HG03280 (cell line): ENCODE data around the gene SGPP2.
"Not testable (repeated sequence)": the region's sequence is repeated elsewhere in the genome, so short reads cannot be mapped to it uniquely, and the experiment has no call there.

ENCODE experiments used
- ATAC-seq: cut with Tn5 transposase; IDR thresholded peaks from one replicate; pipeline ENCODE4 v1.9.1; 2021; ENCODE audit warnings: mild to moderate bottlenecking, moderate library complexity; ENCODE audit not compliant: unreplicated experiment

Gene SGPP2

DNA sequence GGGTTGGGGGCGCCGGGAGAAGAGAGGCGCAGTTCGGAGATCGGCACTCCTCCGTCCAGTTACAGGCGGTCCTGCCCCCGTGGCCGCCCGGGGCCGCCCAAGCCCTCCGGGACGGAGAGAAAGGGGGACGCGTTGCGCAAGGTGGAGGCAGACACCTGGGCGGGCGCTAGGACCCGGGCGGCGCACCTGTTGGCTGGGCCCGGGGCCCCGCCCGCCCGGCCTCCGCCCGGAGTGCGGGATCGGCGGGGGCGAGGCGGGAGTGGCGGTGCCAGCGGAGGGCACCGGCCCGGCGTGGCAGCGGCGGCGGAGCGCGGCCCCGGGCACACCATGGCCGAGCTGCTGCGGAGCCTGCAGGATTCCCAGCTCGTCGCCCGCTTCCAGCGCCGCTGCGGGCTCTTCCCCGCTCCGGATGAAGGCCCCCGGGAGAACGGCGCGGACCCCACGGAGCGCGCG is at the start of gene SGPP2:
SGPP2 (plus strand) TSS at position 268 of the 453 bp plus-strand sequence; CDS start at position 328, 60 bp downstream.
- ATAC-seq, result peak; percentile 32

- no peak for ATAC-seq
Measured at GRCh38 chr2:222375798-222376197, 48.5 kb upstream of the SGPP2 start.

DNA sequence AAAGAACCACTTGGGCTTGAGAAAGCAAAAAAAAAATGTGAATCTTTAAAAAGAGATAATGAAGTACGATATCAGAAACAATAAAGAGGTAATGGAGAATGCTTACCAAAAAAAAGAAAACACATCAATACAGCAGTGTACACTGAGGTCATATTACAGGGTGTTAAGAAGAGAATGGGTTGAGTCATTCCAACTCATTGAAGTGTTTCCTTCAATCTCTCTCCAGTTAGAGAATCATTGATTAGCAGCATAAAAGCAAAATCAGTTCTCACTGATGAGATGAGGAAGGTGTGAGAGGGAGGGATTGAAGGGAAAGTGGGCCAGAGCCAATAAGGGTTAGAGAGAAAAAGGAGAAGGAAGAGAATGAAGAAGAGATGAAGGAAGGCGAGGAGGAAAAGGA is 43.9 kb upstream of the SGPP2 start:
- no peak for ATAC-seq

- ATAC-seq, result no peak
Measured at GRCh38 chr2:222381566-222381965, 42.8 kb upstream of the SGPP2 start.

DNA sequence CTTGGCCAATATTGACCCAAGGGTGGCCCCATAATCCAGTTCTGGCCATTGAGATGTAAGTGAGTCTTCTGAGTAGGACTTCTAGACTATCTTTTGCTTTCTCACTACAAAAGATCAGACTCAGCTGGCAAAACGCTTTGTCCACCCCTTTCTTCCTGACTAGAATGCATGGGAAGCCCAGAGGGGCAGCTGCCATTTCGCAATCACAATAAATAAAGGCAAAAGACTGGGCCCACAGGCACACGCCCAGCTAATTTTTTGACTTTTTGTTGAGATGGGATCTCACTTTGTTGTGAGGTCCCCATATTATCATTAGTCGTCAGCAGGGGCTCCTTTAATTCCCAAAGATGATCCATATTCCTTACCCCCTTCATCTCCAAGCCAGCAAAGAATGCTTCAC is 41.1 kb upstream of the SGPP2 start:
- ATAC-seq, result no peak

GRCh38 chr2:222391743-222392285 is 32.5 kb upstream of the SGPP2 start:
- ATAC-seq, result no peak

DNA sequence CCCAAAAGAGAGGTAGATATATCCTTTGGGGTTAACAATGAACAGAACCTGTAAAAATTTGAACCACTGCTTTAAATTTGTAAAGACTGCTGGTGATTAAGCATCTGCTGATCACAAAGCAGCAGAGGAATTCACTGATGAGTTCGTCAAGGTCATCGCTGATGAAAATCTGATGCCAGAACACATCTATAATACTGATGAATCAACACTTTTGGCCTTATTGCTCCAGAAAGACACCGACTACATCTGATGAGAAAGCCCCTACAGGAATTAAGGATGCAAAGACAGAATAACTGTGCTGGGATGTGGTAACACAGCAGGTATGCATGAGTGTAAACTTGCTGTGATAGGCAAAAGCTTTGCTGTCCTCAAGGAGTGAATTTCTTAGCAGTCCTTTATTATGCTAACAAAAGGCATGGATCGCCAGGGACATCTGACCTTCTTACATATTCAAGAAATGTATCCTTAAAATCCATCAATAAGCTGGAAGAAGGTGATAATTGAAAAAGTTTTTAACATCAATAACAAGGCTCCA is 30.5 kb upstream of the SGPP2 start:
- ATAC-seq, result no peak

GRCh38 chr2:222398446-222398885 is 25.9 kb upstream of the SGPP2 start:
- ATAC-seq, result no peak

GRCh38 chr2:222399038-222399783 is 25.1 kb upstream of the SGPP2 start:
- ATAC-seq, result no peak

DNA sequence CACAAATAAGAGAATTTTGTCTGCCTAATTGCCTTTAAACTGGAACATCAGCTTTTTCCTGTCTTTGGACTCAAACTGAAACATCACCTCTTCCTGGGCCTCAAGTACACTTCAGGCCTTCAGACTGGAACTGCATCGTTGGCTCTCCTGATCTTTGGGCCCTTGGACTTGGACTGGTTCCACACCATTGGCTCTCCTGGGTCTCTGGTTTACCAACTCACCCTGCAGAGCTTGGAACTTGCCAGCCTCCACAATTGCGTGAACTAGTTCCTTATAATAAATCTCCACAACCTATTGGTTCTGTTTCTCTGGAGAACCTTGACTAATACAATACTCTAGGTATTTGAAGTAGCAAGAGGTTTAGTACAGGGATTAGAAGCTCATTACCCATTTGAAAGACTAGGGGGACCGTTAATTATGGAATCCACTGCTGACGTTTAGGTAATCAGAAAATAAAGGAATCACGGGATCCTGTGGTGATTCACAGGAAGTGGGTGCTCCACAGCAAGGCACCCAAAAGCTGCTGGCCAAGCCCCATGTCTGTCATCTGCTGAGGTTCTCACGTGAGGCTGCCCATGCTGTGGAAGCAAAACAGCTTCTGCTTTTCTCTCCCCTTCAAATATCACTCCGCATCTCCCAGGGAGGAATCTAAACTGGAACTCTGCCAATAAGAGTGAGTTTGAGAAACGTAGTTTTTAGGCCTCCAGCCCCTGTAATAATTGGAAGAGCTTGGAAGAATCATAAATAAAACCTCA is 20.0 kb upstream of the SGPP2 start:
- ATAC-seq, result no peak

DNA sequence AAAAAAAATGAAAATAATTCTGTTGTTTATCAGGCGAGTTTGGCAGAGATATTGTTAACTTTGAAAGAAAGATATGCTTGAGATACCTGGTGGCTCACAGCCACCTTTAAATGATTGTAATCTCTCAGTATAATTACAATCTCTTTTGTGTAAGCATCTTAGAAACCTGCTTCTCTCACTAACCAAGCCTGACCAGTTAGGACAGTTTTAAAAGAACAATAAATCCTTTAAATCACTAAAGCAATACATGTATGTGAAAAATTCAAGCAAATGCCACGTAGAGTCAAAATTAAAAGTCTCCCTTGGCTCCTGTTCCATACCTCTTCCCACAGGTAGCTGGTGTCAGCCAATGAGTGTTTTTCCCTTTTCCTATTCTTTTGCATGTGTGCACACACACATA is 15.7 kb upstream of the SGPP2 start:
- ATAC-seq, result no peak

DNA sequence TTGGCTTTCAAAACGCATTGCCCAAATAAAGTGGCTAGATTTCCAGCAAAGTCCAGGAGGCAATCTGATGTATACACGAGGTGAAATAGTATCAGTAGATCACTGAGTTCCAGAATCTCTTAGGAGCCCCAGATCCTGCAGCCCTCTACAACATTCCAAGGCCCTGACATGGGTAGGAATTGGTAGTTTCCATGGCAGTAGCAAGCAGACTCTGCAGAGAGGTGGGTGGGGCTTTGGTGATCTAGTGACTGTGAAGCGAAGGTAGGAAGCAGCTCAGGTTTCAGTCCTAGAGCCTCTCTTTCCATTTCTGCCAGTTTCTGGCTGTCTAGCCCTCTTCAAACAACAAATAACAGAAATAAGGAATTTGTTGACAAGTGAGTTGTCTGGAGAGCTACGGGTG is 13.8 kb upstream of the SGPP2 start:
- ATAC-seq, result no peak

GRCh38 chr2:222412334-222412733 is 12.0 kb upstream of the SGPP2 start:
- ATAC-seq, result not testable (repeated sequence)

DNA sequence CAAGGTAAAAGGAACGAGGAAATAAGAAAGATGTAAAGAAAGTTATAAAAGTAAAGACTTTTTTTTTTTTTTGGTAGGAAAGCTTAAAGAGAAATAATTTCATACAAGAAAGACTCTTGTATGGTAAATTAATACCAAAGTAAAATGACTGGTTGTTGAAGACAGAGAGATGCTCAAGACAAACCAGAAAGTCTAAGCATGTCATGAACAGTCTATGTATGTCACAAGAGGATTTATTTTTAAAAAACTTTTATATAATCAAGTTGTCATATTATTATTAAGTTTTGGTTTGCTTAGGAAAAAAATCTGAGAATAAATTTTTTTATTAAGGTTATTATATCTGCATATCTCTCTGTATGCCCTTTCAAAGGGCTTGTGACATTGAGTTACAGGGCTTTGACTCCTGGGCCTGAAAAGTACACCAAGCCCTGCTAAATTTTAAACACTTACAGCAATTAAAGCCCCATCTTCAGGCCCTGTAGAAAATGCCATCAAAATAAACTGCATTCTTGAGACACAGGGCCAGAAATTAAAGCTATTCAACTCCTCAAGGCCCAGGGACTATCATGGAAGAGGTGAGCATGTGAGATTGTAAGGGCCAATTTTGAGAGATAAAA is 10.9 kb upstream of the SGPP2 start:
- no peak for ATAC-seq

GRCh38 chr2:222418739-222419138 is 5.6 kb upstream of the SGPP2 start:
- ATAC-seq, result no peak

DNA sequence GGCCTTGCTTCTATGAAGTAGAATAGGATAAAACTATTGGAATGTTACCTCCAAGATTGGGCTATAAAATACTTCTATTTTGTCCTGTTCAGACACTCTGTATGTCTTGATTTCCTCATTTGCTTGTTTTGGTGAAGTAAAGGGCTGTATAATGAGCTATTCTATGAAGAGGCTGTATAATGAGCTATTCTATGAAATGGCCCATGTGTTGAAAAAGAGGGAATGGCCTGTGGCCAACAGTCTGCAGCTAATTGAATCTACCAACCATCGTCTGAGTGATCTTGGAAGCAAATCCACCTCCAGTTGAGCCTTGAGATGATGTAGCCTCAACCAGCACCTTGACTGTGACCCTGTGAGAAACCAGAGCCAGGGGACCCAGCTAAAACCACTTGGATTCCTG is 3.8 kb upstream of the SGPP2 start:
- ATAC-seq, result no peak

GRCh38 chr2:222421626-222422025 is 2.7 kb upstream of the SGPP2 start:
- ATAC-seq, result no peak

DNA sequence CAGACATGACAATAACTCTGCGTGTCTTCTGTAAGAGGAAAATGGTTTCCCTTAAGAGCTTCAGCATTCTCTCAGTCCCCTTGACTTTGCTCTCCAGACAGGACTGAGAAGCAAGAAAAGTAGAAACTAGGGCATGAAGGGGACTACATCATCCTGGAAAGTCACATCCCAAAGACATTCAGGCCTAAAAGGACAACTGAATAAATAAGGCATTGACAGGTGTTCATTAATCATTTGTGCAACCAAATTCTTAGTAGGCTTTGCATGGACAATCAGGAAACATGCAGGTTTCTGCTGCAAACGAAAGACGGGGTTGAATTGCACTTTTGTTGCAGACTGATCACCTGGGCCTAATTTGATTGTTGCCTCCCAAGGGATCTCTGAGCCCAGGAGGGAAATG is 1.2 kb upstream of the SGPP2 start:
- no peak for ATAC-seq

GRCh38 chr2:222423632-222424275 is 589 bp upstream of the SGPP2 start:
- ATAC-seq, result peak; percentile 1

DNA sequence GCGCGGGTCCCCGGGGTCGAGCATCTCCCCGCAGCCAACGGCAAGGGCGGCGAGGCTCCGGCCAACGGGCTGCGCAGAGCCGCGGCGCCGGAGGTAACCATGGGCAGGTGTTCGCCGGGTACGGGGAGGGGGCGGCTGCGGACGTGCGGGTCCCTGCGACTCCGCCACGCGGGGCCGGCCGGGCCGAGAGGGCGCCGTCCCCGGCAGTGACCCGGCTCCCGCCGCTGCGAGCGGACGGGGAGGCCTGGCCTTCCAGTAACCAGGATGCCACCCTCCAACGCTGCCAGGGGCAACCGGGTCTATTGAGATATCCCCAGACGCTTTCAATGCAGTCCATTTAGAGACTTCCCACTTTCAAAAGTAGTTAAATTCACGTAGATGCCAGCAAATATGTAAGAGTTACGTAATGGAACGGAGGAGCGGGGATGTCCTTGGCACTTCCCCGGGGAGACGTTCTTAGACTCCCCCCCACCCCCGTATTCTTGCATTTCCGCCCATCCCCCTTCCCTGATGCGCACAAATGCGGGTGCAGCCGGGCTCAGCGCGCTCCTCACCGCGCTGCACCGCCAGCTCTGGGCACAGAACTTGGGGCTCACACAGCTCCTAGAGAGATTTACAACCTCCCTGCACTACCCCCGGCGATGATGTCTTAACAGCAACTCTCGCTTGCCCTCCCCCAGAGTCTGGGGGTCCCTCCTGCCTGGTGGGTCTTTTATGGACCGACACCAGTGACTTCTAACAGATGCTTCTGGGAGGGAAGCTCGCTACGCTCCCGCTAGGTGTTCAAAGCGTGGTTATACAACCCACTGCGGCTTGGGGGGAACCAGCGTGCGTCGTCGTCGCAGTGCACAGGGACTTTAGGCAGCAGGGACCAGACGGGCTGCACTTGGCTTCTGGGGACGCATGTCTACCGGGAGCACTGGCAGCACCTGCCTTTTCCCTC is 657 bp downstream of the SGPP2 start:
- peak; percentile 28 for ATAC-seq
